Large intestine (tissue), 3 donors: ENCODE results near the gene SAP130. TPM values are rescaled to one million over a fixed set of nuclear protein-coding genes. Genes with fewer than 3 reads are reported as not detected.

Experiments used
- DNase-seq, 2 donors: peaks; one replicate each; pipeline versions ENCODE4 v3.0.0 to v3.0.0-alpha.2; 2013
- H3K27ac ChIP-seq: one replicate; pipeline ENCODE4 v1.5.1; 2013; ENCODE audit warnings: low read length
- H3K27me3 ChIP-seq: 2 replicates; pipeline ENCODE4 v1.6.1; 2013; ENCODE audit warnings: low read length; ENCODE audit not compliant: control insufficient read depth, insufficient read depth
- H3K36me3 ChIP-seq: 2 replicates; pipeline ENCODE4 v1.6.1; 2013; ENCODE audit warnings: low read length; ENCODE audit not compliant: control insufficient read depth, insufficient read depth
- H3K4me1 ChIP-seq: one replicate; pipeline ENCODE4 v1.6.1; 2013; ENCODE audit warnings: low read length; ENCODE audit not compliant: control insufficient read depth, insufficient read depth
- H3K4me3 ChIP-seq: one replicate; pipeline ENCODE4 v1.5.1; 2013; ENCODE audit warnings: low read length
- H3K9me3 ChIP-seq: one replicate; pipeline ENCODE4 v1.6.1; 2013; ENCODE audit warnings: mild to moderate bottlenecking, low read depth, low read length, moderate library complexity; ENCODE audit not compliant: control insufficient read depth
- WGBS: methylation state at CpG from one replicate; pipeline ENCODE4 v1.1.5; 2013; ENCODE audit warnings: low lambda C conversion rate; ENCODE audit not compliant: insufficient coverage; 5-methylcytosine and 5-hydroxymethylcytosine counted together
- polyA plus RNA-seq: library from polyadenylated mRNA; unstranded; fragments of 120-200 nt; gene quantifications from one replicate; pipeline ENCODE4 v1.2.1, GENCODE V29; 2013

SAP130 gene
- polyA plus RNA-seq, 1 donor = 26.9 TPM

DNA sequence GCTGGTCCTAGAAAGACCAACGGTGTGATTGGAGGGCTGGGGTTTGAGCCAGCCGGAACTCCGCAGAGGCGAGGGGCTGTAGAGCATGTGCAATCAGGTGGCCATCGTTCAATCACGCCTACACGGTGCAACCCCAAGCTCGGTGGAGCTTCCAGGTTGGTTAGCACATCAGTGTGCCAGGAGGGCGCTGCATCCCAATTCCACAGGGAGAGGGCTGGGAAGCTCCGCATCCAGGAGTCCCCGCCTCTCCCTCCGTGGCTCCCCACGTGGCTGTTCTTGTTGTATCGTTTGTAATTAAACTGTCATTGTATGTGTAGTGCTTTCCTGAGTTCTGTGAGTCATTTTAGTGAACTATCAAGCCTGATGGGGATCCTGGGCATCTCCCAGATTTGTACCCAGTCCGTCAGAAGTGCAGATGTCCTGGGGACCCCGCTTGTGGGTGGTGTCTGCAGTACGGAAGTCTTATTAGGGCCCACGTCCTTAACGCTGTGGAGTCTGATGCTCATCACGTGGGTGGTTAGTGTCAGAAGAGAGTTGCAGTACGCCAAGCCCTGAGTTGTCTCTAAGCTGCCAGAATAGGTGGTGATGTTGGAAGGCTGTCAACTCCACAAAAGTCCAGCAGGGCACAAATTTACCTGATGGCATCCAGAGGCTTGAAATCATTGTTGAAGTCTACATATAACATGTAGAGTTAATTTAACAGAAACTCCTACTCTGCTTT is 121.5 kb downstream of the SAP130 start:
- Histone ChIP-seq H3K36me3 (no peaks in the 10 kb centered on the region), H3K4me1 (no peaks in the 10 kb centered on the region), H3K4me3 (no peak overlapping the region), H3K27me3 (no peaks in the 10 kb centered on the region), H3K27ac (no peak overlapping the region), H3K9me3 (no peaks in the 10 kb centered on the region)
- DNase-seq = no peak
- 40% methylated on average over 1 of the region's 21 CpGs for WGBS

DNA sequence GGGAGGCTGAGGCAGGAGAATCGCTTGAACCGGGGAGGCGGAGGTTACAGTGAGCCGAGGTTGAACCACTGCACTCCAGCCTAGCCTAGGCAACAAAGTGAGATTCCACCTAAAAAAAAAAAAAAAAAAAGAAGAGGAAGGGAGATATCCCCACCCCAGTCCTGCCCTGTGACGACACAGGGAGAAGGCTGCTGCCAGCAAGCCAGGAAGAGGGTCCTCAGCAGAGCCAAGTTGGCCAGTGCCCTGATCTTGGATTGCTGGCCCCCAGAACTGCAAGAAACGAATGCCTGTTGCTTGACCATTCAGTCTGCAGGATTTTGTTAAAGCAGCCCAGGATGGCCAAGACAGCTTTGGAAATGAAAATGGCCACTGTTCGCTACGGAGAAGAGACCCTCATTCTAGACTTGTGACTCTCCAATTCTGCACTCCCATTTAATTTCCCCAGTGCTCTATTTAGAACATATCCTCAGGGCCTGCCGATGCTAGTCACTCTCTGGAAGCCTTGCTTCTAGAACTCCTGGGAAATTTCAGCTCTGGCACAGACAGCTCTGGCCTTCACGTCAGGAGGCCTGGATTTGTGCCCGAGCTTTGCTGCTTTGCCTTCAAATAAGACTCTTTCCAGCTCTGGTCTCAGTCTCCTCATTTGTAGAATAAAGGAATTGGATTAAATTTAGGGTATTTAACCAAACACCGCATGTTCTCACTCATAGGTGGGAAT is 126.4 kb downstream of the SAP130 start:
- DNase-seq = no peak
- H3K27ac ChIP-seq = no peak overlapping the region
- WGBS = 100% methylated on average over 2 of the region's 12 CpGs

GRCh38 chr2:127897531-127898211 is 130.2 kb downstream of the SAP130 start:
- WGBS = no CpG with 5 or more reads among the region's 1 CpG
- H3K27ac ChIP-seq = no peak overlapping the region

More for the DNA sequence above, 126.4 kb downstream of the SAP130 start:
- Histone ChIP-seq H3K4me3 (no peak overlapping the region), H3K4me1 (no peaks in the 10 kb centered on the region), H3K27me3 (no peaks in the 10 kb centered on the region), H3K36me3 (no peaks in the 10 kb centered on the region), H3K9me3 (no peaks in the 10 kb centered on the region)

DNA sequence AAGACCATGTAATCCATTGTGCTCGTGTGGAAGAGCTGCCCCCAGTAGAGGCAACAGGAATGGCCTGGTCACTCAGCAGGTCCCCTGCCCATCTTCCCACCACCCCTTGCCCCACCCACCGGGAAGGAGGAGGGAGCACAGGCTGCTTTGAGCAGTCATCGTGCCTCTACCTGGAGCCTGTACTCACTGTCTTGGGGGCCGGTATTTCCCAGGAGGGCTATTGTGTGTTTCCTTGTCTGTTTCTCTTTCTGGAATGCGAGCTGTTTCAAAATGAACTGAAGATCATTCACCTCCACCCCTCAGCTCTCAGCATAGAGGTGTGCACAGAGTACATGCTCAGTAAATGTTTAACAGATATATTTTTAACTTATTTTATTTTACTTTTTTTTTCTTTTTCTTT is 134.4 kb downstream of the SAP130 start:
- Histone ChIP-seq H3K27me3 (no peaks in the 10 kb centered on the region), H3K9me3 (no peaks in the 10 kb centered on the region), H3K27ac (no peak overlapping the region), H3K4me1 (no peaks in the 10 kb centered on the region), H3K4me3 (no peak overlapping the region), H3K36me3 (no peaks in the 10 kb centered on the region)
- DNase-seq = no peak
- 71% methylated on average over 1 of the region's 5 CpGs for WGBS

More at GRCh38 chr2:127897531-127898211, 130.2 kb downstream of the SAP130 start:
- Histone ChIP-seq H3K9me3 (no peaks in the 10 kb centered on the region), H3K4me3 (no peak overlapping the region), H3K36me3 (no peaks in the 10 kb centered on the region), H3K27me3 (no peaks in the 10 kb centered on the region), H3K4me1 (no peaks in the 10 kb centered on the region)
- DNase-seq = no peak

GRCh38 chr2:127893033-127893432 is 134.8 kb downstream of the SAP130 start:
- H3K9me3 ChIP-seq = no peaks in the 10 kb centered on the region
- WGBS = no CpG with 5 or more reads among the region's 14 CpGs
- H3K36me3 ChIP-seq = no peaks in the 10 kb centered on the region
- H3K27ac ChIP-seq = no peak overlapping the region
- no peak overlapping the region for H3K4me3 ChIP-seq
- DNase-seq = no peak
- no peaks in the 10 kb centered on the region for H3K27me3 ChIP-seq
- H3K4me1 ChIP-seq = no peaks in the 10 kb centered on the region

DNA sequence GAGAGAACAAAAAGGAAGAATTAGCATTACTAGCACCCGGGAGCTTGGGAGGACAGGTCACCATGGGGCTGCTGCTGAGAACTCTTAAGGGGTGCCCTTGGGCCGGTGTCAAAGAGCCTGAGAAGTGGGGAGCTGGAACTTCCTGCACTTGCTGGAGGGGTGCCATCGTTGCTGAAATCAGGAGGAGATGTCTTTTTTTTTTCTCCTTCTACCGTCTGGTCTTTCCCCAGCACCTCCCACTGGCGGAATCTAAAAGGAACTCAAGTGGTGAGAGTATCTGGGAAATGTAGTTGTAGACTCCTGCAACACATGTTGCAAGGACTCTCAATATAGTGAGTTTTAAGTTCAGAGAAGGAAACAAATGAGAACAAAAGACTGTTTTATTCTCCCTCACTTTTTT is 136.0 kb downstream of the SAP130 start:
- Histone ChIP-seq H3K4me3 (no peak overlapping the region), H3K9me3 (no peaks in the 10 kb centered on the region), H3K36me3 (no peaks in the 10 kb centered on the region), H3K27me3 (no peaks in the 10 kb centered on the region), H3K27ac (no peak overlapping the region), H3K4me1 (peaks cover 7% of the 10 kb centered on the region)
- no peak for DNase-seq
- no CpG with 5 or more reads among the region's 5 CpGs for WGBS

Other genes with a start within 250 kb of the SAP130 start
- gene WDR33, start 216.9 kb downstream of the SAP130 start, polyA plus RNA-seq = 41.5 TPM
- gene POLR2D, start 169.9 kb downstream of the SAP130 start, polyA plus RNA-seq = 28.0 TPM
- 15.4 TPM for gene AMMECR1L, start 142.1 kb downstream of the SAP130 start, polyA plus RNA-seq
- 21.1 TPM for gene UGGT1, start 63.1 kb upstream of the SAP130 start, polyA plus RNA-seq